Esophagus squamous epithelium (tissue), 5 donors: ENCODE measurements around the gene TNIP1. TPM values are rescaled to one million over a fixed set of nuclear protein-coding genes. Genes with fewer than 3 reads are reported as not detected.

Experiments
- DNase-seq: peaks from one replicate; lab custom pipeline; 2025; lab: John Stamatoyannopoulos, UW
- H3K27ac ChIP-seq, 4 donors: fragments of 200-600 bp; sonication (generic); one replicate each; pipeline ENCODE4 v1.5.1; 2016 to 2019; ENCODE audit warnings: mild to moderate bottlenecking in 1 of 4
- H3K27me3 ChIP-seq, 4 donors: fragments of 200-600 bp; sonication (generic); 1 replicate in 3 of 4; 2 replicates in 1 of 4; pipeline versions ENCODE4 v1.5.1 to v1.6.0; 2017 to 2021; ENCODE audit warnings: antibody characterized with exemption in 1 of 4
- H3K36me3 ChIP-seq, 3 donors: fragments of 200-600 bp; sonication (generic); one replicate each; pipeline ENCODE4 v1.5.1; 2016 to 2019
- H3K4me1 ChIP-seq, 3 donors: fragments of 200-600 bp; sonication (generic); one replicate each; pipeline ENCODE4 v1.5.1; 2017 to 2019
- H3K4me3 ChIP-seq, 4 donors: fragments of 200-600 bp; sonication (generic); 1 replicate in 3 of 4; 2 replicates in 1 of 4; pipeline ENCODE4 v1.5.1; 2016 to 2019; ENCODE audit warnings: mild to moderate bottlenecking in 2 of 4, moderate library complexity in 1 of 4
- H3K9me3 ChIP-seq, 3 donors: fragments of 200-600 bp; sonication (generic); one replicate each; pipeline ENCODE4 v1.5.1; 2016 to 2019
- POLR2A ChIP-seq, 4 donors: fragments of 450-650 bp; IDR thresholded peaks; one replicate each; pipeline ENCODE4 v1.6.1; 2017; ENCODE audit warnings: antibody characterized with exemption in 4 of 4, mild to moderate bottlenecking in 4 of 4, moderate library complexity in 3 of 4
- WGBS, 2 donors: methylation state at CpG; one replicate each; pipeline ENCODE4 v1.1.5; 2018; 5-methylcytosine and 5-hydroxymethylcytosine counted together
- intact Hi-C: fragments of 100-400 bp; cut with DNase I; formaldehyde crosslinking; loops from one replicate; pipeline ENCODE4 v1.15.0; 2022
- total RNA-seq, 4 donors: library from RNA; depleted of rRNA; stranded (reverse); fragments of >200 nt; gene quantifications; one replicate each; pipeline ENCODE4 v1.1.0, GENCODE V29; 2016
- TF ChIP-seq, protein P1 (sequence below), 6 experiments: fragments of 450-650 bp in 4 of 6; fragments of 200-600 bp in 2 of 6; sonication (generic) in 2 of 6; IDR thresholded peaks; one replicate each; pipeline ENCODE4 v1.5.1; 2016 to 2019; ENCODE audit warnings: antibody characterized with exemption in 6 of 6, mild to moderate bottlenecking in 4 of 6, moderate library complexity in 4 of 6
- donor health status: DM: yes; HTN: yes; CAD: no.

TNIP1 gene
- total RNA-seq, 4 donors from 2014 or later = 55.5 to 109 (median 95.4) TPM

DNA sequence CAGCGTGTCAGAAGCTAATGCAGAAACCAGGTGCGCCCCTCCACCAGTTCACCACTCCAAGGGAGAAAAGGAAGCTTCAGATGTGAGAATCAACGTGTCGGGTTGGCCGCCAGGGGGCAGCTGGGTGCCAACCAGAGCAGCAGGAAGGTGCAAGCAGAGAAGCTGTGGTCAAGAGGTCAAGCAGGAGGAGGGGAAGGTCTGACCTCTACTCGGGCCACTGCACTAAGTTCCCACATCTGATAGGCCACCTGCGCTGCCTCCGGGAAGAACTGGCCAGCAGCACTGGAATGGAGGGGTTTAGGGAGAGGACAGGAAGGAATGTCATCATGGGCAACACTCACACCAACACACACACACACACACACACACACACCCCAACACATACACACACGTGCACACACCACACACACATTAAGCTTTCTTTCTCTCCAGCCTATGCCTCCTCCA lies 45.4 kb upstream of the TNIP1 start:
- H3K27ac ChIP-seq = no peak overlapping the region

GRCh38 chr5:151125421-151125820 lies 44.6 kb upstream of the TNIP1 start:
- no peaks in the 10 kb centered on the region for H3K27me3 ChIP-seq
- TF ChIP-seq POLR2A (IDR thresholded peaks at IDR 0.05) = no peak
- TF ChIP-seq, protein P1, sequence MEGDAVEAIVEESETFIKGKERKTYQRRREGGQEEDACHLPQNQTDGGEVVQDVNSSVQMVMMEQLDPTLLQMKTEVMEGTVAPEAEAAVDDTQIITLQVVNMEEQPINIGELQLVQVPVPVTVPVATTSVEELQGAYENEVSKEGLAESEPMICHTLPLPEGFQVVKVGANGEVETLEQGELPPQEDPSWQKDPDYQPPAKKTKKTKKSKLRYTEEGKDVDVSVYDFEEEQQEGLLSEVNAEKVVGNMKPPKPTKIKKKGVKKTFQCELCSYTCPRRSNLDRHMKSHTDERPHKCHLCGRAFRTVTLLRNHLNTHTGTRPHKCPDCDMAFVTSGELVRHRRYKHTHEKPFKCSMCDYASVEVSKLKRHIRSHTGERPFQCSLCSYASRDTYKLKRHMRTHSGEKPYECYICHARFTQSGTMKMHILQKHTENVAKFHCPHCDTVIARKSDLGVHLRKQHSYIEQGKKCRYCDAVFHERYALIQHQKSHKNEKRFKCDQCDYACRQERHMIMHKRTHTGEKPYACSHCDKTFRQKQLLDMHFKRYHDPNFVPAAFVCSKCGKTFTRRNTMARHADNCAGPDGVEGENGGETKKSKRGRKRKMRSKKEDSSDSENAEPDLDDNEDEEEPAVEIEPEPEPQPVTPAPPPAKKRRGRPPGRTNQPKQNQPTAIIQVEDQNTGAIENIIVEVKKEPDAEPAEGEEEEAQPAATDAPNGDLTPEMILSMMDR (IDR thresholded peaks at IDR 0.05) = no peak
- WGBS, 2 donors = 53 to 63% methylated on average over 6 to 7 of the region's 7 CpGs
- H3K9me3 ChIP-seq = no peaks in the 10 kb centered on the region
- DNase-seq = no peak
- peaks cover 0 to 52% (median 3%) of the 10 kb centered on the region in 3 donors for H3K4me1 ChIP-seq
- H3K4me3 ChIP-seq = no peak overlapping the region
- intact Hi-C loops = loop anchor here (10.0 kb wide), 1 partner anchor 109 kb away; no protein-coding TSS in a partner anchor
- no peak overlapping the region for H3K27ac ChIP-seq
- peaks cover 0 to 92% (median 15%) of the 10 kb centered on the region in 3 donors for H3K36me3 ChIP-seq

More for the DNA sequence above, 45.4 kb upstream of the TNIP1 start:
- H3K4me1 ChIP-seq = peaks cover 0 to 44% (median 3%) of the 10 kb centered on the region in 3 donors
- H3K27me3 ChIP-seq = no peaks in the 10 kb centered on the region
- TF ChIP-seq POLR2A (IDR thresholded peaks at IDR 0.05) = no peak
- TF ChIP-seq, protein P1 (IDR thresholded peaks at IDR 0.05) = peak; percentile 72 to 86 (median 80)
- intact Hi-C loops = loop anchor here (10.0 kb wide), 1 partner anchor 109 kb away; no protein-coding TSS in a partner anchor
- H3K4me3 ChIP-seq = no peak overlapping the region
- H3K9me3 ChIP-seq = no peaks in the 10 kb centered on the region
- no peak for DNase-seq
- WGBS, 2 donors = 12 to 24% methylated on average over 7 of the region's 9 CpGs
- H3K36me3 ChIP-seq = peaks cover 0 to 94% (median 11%) of the 10 kb centered on the region in 3 donors

- Histone ChIP-seq H3K27me3 (no peaks in the 10 kb centered on the region), H3K4me3 (no peak overlapping the region), H3K4me1 (peaks cover 0 to 65% (median 3%) of the 10 kb centered on the region in 3 donors), H3K27ac (peak overlapping the region in 1 of 4 donors; percentile 26), H3K9me3 (no peaks in the 10 kb centered on the region), H3K36me3 (peaks cover 0 to 89% (median 20%) of the 10 kb centered on the region in 3 donors)
- peak; percentile 27 for DNase-seq
- WGBS, 2 donors = 51 to 56% methylated on average over 6 to 16 of the region's 17 CpGs
- intact Hi-C loops = loop anchor here (5.0 to 10.0 kb wide), 2 partner anchors 33 to 111 kb away; partner anchors contain the start of gene ANXA6
- TF ChIP-seq, protein P1 (IDR thresholded peaks at IDR 0.05) = no peak
- peak in 1 of 4 donors; percentile 2 for TF ChIP-seq POLR2A (IDR thresholded peaks at IDR 0.05)
Measured at GRCh38 chr5:151123897-151124751, 43.3 kb upstream of the TNIP1 start.

DNA sequence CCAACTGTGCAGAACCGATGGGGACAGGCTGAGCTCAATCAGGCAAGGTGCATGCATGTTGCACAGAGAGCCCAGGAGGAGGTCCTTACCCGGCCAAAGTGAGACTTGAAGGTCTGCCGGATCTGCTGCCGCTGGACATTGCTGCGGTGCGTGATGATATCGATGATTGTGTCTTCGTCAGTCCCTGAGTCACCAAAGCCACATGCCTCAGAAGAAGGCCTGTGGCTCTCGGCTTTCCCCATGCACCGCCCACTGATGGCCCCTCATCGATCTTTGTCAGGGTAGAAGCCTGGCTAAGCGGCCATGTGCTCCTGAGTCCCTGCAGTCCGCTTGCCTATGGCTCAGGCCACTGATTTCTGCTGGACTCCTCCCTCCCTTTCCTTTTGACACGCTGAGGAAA lies 42.0 kb upstream of the TNIP1 start:
- peaks cover 0 to 66% (median 3%) of the 10 kb centered on the region in 3 donors for H3K4me1 ChIP-seq
- H3K4me3 ChIP-seq = no peak overlapping the region
- TF ChIP-seq, protein P1 (IDR thresholded peaks at IDR 0.05) = no peak
- TF ChIP-seq POLR2A (IDR thresholded peaks at IDR 0.05) = no peak
- peaks cover 0 to 88% (median 16%) of the 10 kb centered on the region in 3 donors for H3K36me3 ChIP-seq
- 93 to 98% methylated on average over 9 of the region's 14 CpGs for WGBS, 2 donors
- H3K27me3 ChIP-seq = no peaks in the 10 kb centered on the region
- H3K27ac ChIP-seq = no peak overlapping the region
- H3K9me3 ChIP-seq = no peaks in the 10 kb centered on the region
- no peak for DNase-seq
- intact Hi-C loops = loop anchor here (5.0 to 10.0 kb wide), 2 partner anchors 34 to 112 kb away; partner anchors contain the start of gene ANXA6
